Activated T-helper 2 cell treated with anti-CD3 and anti-CD28 coated beads, Interferon-gamma antibody, Interleukin-2, Interleukin-4, amounts not matched to agents 10 μg/mL and 5 μg/mL and 100 μg/mL, durations not matched to agents 14 hours and 24 hours and 36 hours (primary cell): ENCODE results near the gene CARMIL1. TPM values are rescaled to one million over a fixed set of nuclear protein-coding genes. Genes with fewer than 3 reads are reported as not detected.

Experiments used
- DNase-seq: peaks from one replicate; pipeline ENCODE4 v3.0.0; 2021; ENCODE audit warnings: low spot score
- H3K27ac Mint-ChIP-seq: one replicate; pipeline ENCODE4 v1.8.0; 2021; ENCODE audit warnings: mixed read lengths
- H3K27me3 Mint-ChIP-seq: one replicate; pipeline ENCODE4 v1.8.0; 2021; ENCODE audit warnings: low read depth, mixed read lengths
- H3K36me3 Mint-ChIP-seq: one replicate; pipeline ENCODE4 v1.8.0; 2021; ENCODE audit warnings: low read depth, mixed read lengths
- H3K4me1 Mint-ChIP-seq: one replicate; pipeline ENCODE4 v1.8.0; 2021; ENCODE audit warnings: low read depth, mixed read lengths
- H3K4me3 Mint-ChIP-seq: one replicate; pipeline ENCODE4 v1.8.0; 2021; ENCODE audit warnings: low read depth, mild to moderate bottlenecking, moderate library complexity, mixed read lengths
- H3K9me3 Mint-ChIP-seq: one replicate; pipeline ENCODE4 v1.8.0; 2021; ENCODE audit warnings: mixed read lengths
- intact Hi-C: fragments of 100-400 bp; cut with micrococcal nuclease; formaldehyde crosslinking; loops from one replicate; pipeline ENCODE4 v1.15.1; 2023
- total RNA-seq: library from RNA; stranded (reverse); gene quantifications from 2 replicates; pipeline ENCODE4 v1.2.3, GENCODE V29; 2022

Gene CARMIL1
- total RNA-seq, 1 donor from 2014 or later = 1.7 TPM

DNA sequence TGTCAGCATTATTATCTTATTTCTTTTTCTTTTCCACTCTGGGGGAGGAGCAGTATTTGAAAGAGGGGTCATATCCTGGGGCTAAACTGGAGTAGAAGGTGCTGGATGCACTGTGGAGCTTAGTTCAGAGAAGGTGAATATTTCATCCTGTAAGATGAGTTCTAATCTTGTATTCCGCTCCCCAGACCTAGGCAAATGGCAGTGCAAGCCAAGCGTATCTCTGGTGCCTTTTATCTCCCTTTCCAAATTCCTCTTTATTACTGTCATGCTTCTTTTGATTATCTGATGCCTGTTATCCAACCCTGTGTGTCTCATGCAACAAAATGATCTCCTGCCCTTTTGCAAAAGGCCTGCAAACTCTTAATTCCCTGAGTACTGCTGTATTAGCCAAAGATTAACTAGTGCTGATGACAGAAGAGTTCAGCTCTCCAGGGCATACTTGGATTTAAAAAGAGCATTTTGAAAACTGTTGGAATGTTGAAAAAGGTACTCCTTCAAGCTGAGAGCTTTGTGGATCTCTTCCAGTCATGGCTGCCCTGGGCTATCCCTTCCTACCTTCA, 138.0 kb downstream of the CARMIL1 start:
- no peak for DNase-seq
- no peak overlapping the region for H3K4me3 Mint-ChIP-seq
- H3K4me1 Mint-ChIP-seq = peaks cover 8% of the 10 kb centered on the region
- intact Hi-C loops = no loop called here
- no peaks in the 10 kb centered on the region for H3K36me3 Mint-ChIP-seq
- H3K27me3 Mint-ChIP-seq = peaks cover 3% of the 10 kb centered on the region
- H3K27ac Mint-ChIP-seq = no peak overlapping the region
- H3K9me3 Mint-ChIP-seq = no peaks in the 10 kb centered on the region

DNA sequence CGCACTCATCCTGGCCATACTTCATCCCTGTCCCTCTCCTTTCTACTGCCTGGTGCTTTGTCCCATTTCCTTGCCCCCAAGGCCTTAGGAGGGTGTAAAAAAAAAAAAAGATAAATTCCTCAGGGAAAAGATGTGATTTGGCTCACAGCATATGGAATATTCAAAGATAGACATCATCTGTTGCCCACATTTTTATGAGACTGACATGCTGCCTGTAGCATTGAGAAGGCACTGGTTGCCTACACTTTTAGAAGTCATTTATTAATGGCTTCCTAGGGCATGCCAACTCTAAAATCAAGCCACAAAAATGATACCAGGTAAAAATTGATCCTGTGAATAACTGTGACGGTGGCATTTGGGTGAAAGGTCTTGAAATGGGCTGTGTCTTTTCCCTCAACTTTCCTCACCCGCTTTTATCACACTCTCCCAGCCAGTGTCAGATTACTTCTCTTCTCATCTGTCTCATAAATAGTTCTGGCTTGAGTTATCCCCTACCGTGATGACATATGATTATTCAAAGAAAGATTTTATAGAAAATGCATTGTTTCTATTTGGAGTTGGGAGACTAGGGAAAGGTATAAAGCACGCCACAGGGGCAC, 139.4 kb downstream of the CARMIL1 start:
- Mint-ChIP-seq H3K36me3 (no peaks in the 10 kb centered on the region), H3K27ac (no peak overlapping the region), H3K4me1 (peaks cover under 1% of the 10 kb centered on the region), H3K27me3 (peaks cover 3% of the 10 kb centered on the region), H3K9me3 (no peaks in the 10 kb centered on the region), H3K4me3 (no peak overlapping the region)
- intact Hi-C loops = no loop called here
- no peak for DNase-seq

DNA sequence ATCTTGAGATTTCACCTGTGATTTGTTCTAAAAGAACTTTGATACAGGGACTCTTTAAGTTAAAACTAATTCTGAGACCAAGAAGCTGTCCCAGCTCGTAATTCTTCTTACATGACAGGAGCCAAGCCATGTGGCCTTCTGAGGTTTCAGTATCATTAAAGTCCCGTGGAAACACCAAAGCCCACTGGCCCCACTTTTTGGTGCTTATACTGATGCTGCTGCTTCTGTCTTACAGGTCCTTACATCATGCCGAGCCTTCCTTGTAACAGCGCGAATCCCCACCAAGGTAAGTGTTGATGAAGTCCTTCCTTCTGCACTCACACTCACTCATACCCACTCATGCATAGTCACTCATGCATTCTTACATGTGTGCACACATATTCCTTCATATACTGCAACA, 140.7 kb downstream of the CARMIL1 start:
- intact Hi-C loops = no loop called here
- no peaks in the 10 kb centered on the region for H3K4me1 Mint-ChIP-seq
- no peak overlapping the region for H3K4me3 Mint-ChIP-seq
- H3K36me3 Mint-ChIP-seq = no peaks in the 10 kb centered on the region
- H3K27me3 Mint-ChIP-seq = peaks cover 3% of the 10 kb centered on the region
- H3K9me3 Mint-ChIP-seq = no peaks in the 10 kb centered on the region
- no peak for DNase-seq
- H3K27ac Mint-ChIP-seq = no peak overlapping the region

DNA sequence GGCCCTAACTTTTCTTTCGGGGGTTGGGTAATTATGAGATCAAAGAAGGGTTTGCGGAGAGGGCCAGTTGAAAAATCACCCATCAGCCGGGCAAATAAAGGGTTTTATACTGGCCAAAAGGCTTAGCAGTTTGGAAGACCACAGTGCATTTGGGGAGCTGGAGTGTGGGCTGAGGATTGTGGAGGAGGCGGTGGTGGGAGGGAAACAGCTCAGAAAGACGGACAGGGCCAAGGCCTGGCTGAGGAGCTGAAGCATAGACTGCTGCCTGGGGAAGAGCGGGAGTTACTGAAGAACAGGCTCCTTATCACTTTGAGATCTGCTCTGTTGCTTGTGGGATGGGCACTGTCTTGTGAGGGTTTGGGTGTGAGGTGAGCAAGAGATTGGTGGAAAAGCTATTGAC, 144.2 kb downstream of the CARMIL1 start:
- no peaks in the 10 kb centered on the region for H3K4me1 Mint-ChIP-seq
- H3K27me3 Mint-ChIP-seq = no peaks in the 10 kb centered on the region
- intact Hi-C loops = no loop called here
- no peak for DNase-seq
- no peak overlapping the region for H3K27ac Mint-ChIP-seq
- no peaks in the 10 kb centered on the region for H3K36me3 Mint-ChIP-seq
- H3K4me3 Mint-ChIP-seq = no peak overlapping the region
- H3K9me3 Mint-ChIP-seq = no peaks in the 10 kb centered on the region

DNA sequence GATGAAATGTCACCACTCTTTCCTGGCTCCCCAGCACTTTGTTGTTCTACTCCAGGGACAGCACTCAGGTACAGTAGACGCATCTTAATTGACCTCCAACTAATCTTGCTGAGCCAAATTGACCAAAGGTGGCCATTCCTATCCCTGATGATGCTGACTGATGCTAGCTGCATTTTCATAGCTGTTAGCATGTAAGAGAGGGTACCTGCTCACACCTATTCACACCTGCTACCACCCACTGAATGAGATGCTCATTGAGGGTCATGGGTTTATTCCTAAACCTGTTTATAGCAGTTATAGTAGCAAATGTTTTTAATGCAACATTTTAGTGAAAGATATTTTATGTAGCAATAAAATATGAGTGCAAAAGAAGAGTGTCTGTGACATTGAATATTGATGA, 145.1 kb downstream of the CARMIL1 start:
- DNase-seq = no peak
- Mint-ChIP-seq H3K9me3 (no peaks in the 10 kb centered on the region), H3K27ac (no peak overlapping the region), H3K4me3 (no peak overlapping the region), H3K36me3 (no peaks in the 10 kb centered on the region), H3K4me1 (no peaks in the 10 kb centered on the region), H3K27me3 (no peaks in the 10 kb centered on the region)
- intact Hi-C loops = no loop called here

DNA sequence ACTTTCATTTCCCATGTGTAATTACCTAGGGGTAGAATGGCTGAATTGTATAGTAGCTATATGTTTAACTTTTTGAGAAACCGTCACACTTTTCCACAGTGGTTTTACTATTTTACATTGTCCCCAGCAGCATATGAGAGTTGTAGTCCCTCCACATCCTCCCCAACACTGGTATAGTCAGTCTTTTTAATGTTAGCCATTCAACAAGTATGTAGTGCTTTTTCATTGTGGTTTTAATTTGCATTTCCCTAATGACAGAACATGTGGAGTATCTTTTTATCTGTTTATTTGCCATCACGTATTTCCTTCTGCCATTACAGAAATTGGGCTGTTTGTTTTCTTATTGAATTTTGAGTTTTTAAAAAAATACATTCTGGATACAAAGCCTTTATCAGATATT, 148.4 kb downstream of the CARMIL1 start:
- Mint-ChIP-seq H3K4me3 (no peak overlapping the region), H3K9me3 (no peaks in the 10 kb centered on the region), H3K27me3 (no peaks in the 10 kb centered on the region), H3K27ac (no peak overlapping the region), H3K36me3 (no peaks in the 10 kb centered on the region), H3K4me1 (no peaks in the 10 kb centered on the region)
- intact Hi-C loops = no loop called here
- no peak for DNase-seq

DNA sequence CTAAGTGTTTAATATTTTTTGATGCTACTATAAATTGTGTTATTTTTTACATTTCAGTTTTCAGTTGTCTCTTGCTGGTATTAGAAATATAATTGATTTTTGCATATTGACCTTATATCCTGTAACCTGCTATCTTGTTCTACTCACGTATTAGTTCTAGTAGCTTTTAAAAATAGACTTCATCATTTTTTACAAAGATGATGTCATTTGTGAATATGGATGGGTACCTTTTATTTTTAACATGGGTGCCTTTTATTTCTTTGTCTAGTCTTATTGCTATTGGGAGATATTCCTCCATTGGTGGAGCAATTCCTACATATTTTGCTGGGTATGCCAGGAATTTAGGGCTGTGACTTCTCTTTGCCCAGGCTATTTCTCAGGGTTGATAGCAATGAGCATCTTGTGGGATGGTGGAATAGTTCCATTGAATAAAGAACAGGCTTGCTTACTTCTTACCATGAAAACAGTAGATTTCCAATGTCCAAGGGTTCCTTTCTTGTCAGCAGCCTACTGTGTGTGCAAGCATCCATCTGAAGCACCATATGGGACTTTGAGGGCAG, 149.7 kb downstream of the CARMIL1 start:
- intact Hi-C loops = no loop called here
- H3K27me3 Mint-ChIP-seq = no peaks in the 10 kb centered on the region
- no peaks in the 10 kb centered on the region for H3K4me1 Mint-ChIP-seq
- no peak for DNase-seq
- H3K4me3 Mint-ChIP-seq = no peak overlapping the region
- no peaks in the 10 kb centered on the region for H3K36me3 Mint-ChIP-seq
- no peaks in the 10 kb centered on the region for H3K9me3 Mint-ChIP-seq
- no peak overlapping the region for H3K27ac Mint-ChIP-seq

DNA sequence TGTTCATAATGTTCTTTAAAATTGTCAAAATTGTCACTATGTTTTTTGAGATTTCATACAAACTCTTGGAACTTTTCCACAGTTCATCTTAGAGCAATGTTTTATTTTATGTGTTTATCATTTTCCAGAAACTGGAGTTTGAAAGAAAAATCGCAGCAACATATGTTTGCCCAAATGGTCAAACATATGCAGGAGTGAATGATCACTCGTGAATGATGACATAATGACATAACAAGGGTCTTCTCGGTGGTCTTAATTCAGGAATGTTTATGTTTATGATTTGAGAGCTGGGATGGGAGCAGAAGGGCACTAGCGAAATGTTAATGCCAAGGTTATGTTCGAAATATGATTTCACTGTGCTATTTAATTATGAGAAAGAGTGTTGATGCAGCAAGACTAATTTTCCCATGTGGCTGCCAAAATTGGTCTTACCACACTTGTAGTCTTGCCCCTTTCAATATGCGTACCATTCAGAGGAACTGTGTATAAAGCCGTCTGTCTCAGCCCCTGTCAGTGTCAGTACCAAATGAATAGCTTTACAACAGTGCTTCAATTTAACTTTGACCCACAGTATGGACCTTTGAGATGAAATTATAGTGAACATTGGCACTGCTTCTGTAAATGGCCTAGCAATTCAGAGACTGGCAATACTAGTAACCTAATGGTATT, 152.3 kb downstream of the CARMIL1 start:
- intact Hi-C loops = no loop called here
- H3K27ac Mint-ChIP-seq = no peak overlapping the region
- H3K4me3 Mint-ChIP-seq = no peak overlapping the region
- no peaks in the 10 kb centered on the region for H3K4me1 Mint-ChIP-seq
- no peaks in the 10 kb centered on the region for H3K9me3 Mint-ChIP-seq
- no peaks in the 10 kb centered on the region for H3K36me3 Mint-ChIP-seq
- H3K27me3 Mint-ChIP-seq = no peaks in the 10 kb centered on the region
- DNase-seq = no peak

DNA sequence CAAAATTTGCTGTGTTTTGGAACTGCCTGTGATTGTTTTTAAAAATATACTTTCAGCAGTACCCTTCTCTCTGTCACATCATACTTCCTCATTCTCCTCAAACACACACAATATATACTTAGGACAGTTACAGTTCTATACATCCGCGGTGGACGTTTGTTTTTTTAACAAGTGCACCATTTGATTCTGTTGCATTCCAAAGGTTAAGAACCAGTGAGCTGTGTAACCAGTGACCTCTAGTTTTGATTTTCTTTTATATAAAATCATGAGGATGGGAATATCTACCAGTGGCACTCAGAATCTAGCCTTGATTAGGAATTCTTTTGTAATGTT, 152.8 kb downstream of the CARMIL1 start:
- no peak overlapping the region for H3K27ac Mint-ChIP-seq
- H3K4me3 Mint-ChIP-seq = no peak overlapping the region
- no peaks in the 10 kb centered on the region for H3K4me1 Mint-ChIP-seq
- no peak for DNase-seq
- no peaks in the 10 kb centered on the region for H3K27me3 Mint-ChIP-seq
- no peaks in the 10 kb centered on the region for H3K36me3 Mint-ChIP-seq
- intact Hi-C loops = no loop called here
- H3K9me3 Mint-ChIP-seq = no peaks in the 10 kb centered on the region

DNA sequence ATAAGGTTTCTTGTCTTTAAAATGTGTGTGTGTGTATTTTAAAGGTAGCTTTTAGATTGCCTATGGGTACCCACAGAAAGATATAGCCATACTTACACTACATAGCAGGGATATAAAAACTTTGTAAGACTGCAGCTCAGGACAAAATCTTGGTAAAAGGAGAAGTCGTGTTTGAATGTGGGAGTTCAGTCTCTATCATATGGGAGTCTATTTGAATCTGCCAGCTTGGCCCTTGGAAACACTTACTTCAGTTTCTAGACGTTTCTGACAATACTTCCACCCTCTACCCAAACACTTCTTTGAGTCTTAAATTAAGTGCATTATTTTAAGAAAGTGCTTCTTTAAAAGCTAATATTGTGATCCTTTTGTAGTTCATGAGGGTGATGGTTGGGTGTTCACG, 155.7 kb downstream of the CARMIL1 start:
- Mint-ChIP-seq H3K27ac (no peak overlapping the region), H3K4me3 (no peak overlapping the region), H3K27me3 (no peaks in the 10 kb centered on the region), H3K4me1 (no peaks in the 10 kb centered on the region), H3K36me3 (no peaks in the 10 kb centered on the region), H3K9me3 (no peaks in the 10 kb centered on the region)
- no peak for DNase-seq
- intact Hi-C loops = no loop called here

DNA sequence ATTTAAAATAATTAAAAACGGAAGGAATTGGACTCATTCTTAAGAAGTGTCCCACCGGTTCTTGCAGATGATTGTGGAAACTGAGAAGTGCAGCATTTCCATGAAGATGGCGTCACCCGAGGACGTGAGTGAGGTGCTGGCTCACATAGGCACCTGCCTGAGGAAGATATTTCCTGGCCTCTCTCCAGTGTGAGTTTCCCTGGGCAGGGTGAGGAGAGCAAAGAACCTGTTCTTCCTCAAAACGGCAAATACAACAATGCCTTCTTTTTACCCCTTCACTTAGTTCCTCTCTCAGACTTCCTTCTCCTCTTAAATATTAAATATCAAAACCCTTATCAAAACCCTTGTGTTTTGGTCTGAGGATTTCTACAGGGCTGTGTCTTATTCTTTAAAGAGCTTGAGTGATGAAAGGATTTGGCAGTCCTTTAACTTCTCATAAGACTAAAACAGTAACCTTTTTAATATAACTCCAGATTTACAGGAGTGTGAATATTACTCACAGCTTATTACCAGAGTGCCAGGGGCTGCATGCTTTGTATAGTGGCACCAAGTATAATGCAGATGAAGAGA, 156.3 kb downstream of the CARMIL1 start:
- DNase-seq = no peak
- H3K4me1 Mint-ChIP-seq = no peaks in the 10 kb centered on the region
- H3K9me3 Mint-ChIP-seq = no peaks in the 10 kb centered on the region
- intact Hi-C loops = no loop called here
- H3K27ac Mint-ChIP-seq = no peak overlapping the region
- H3K4me3 Mint-ChIP-seq = no peak overlapping the region
- H3K36me3 Mint-ChIP-seq = no peaks in the 10 kb centered on the region
- H3K27me3 Mint-ChIP-seq = no peaks in the 10 kb centered on the region

DNA sequence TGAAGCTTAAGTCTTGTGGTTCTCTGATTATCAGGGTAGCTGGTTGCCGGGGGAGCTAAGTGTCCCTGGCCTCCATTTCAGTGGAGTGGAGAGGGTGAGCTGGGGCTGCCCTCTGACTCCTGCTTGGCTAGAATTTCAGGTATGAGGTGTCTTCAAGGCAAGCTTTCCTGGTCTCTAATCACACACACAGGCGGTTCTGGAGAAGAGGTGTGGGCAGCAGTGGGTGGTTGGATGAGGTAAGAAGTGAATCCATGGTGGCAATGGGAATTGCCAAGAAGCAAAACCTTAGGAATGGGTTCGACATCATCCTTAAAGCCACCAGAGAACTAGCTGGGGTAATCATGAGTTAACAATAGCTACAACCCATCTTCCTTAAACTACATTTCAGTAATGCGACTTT, 157.6 kb downstream of the CARMIL1 start:
- Mint-ChIP-seq H3K9me3 (no peaks in the 10 kb centered on the region), H3K27me3 (no peaks in the 10 kb centered on the region), H3K4me3 (no peak overlapping the region), H3K4me1 (no peaks in the 10 kb centered on the region), H3K27ac (no peak overlapping the region), H3K36me3 (no peaks in the 10 kb centered on the region)
- intact Hi-C loops = no loop called here
- DNase-seq = no peak

DNA sequence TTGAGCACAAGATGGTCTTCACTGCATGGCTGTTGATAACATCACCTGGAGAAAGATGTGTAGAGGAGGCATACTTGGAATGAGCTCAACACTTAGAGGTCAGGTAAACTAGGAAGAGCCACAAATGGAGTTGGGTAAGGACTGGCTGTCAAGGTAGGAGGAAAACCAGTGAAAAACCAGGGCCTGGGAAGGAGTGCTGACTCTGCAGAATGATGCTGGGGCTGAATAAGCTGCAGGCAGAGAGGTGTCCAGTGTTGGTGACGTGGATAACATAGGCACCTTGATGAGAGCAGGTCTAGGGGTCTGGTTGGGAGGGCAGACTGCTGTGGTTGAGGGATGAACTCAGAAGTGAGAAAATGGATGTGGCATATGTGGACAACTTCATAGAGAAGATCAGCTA, 160.2 kb downstream of the CARMIL1 start:
- Mint-ChIP-seq H3K27ac (no peak overlapping the region), H3K9me3 (no peaks in the 10 kb centered on the region), H3K36me3 (no peaks in the 10 kb centered on the region), H3K4me1 (no peaks in the 10 kb centered on the region), H3K27me3 (no peaks in the 10 kb centered on the region), H3K4me3 (no peak overlapping the region)
- no peak for DNase-seq
- intact Hi-C loops = no loop called here
